Measurements from ENCODE around the gene ZDHHC5. TPM values are rescaled to one million over a fixed set of nuclear protein-coding genes. Genes with fewer than 3 reads are reported as not detected.

ZDHHC5 gene
- total and polyA plus RNA-seq, 12 donors, result 22.3 to 56.5 (median 39.9) TPM

GRCh38 chr11:57620467-57620866, 47.4 kb upstream of the ZDHHC5 start:
- H3K36me3 ChIP-seq, result peaks cover 0 to 26% (median 0%) of the 10 kb centered on the region in 9 donors
- no peak overlapping the region for H3K27ac ChIP-seq
- no peak overlapping the region for H3K4me3 ChIP-seq
- no peaks in the 10 kb centered on the region for H3K27me3 ChIP-seq
- TF ChIP-seq, protein P1, sequence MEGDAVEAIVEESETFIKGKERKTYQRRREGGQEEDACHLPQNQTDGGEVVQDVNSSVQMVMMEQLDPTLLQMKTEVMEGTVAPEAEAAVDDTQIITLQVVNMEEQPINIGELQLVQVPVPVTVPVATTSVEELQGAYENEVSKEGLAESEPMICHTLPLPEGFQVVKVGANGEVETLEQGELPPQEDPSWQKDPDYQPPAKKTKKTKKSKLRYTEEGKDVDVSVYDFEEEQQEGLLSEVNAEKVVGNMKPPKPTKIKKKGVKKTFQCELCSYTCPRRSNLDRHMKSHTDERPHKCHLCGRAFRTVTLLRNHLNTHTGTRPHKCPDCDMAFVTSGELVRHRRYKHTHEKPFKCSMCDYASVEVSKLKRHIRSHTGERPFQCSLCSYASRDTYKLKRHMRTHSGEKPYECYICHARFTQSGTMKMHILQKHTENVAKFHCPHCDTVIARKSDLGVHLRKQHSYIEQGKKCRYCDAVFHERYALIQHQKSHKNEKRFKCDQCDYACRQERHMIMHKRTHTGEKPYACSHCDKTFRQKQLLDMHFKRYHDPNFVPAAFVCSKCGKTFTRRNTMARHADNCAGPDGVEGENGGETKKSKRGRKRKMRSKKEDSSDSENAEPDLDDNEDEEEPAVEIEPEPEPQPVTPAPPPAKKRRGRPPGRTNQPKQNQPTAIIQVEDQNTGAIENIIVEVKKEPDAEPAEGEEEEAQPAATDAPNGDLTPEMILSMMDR (IDR thresholded peaks at IDR 0.05), result no peak
- ATAC-seq (no peak), DNase-seq (no peak)
- H3K4me1 ChIP-seq, result no peaks in the 10 kb centered on the region
- intact Hi-C loops (cut with DNase I), result no loop called here
- H3K9me3 ChIP-seq, result peaks cover 0 to 18% (median 7%) of the 10 kb centered on the region in 11 donors

DNA sequence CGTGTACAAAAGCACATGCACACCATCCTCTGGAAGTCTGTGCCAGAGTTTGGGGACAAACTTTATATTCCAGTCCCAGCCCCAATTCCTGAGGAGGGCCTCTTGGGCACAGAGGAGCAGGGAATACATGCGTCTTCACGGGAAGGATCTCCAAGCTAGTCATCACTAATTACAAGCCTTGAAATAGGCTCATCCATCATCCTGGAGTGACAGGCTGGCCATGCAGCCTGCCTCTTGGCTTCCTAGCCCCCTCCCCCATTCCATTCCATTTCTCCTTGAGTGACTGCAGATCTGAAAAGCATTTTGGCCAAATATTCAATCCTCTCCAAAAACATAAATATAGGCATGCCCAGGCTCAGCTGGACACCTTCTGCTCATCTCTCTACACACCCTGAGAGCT, 45.7 kb upstream of the ZDHHC5 start:
- Histone ChIP-seq H3K9me3 (peaks cover 0 to 18% (median 7%) of the 10 kb centered on the region in 11 donors), H3K4me1 (no peaks in the 10 kb centered on the region), H3K36me3 (peaks cover 0 to 14% (median 0%) of the 10 kb centered on the region in 9 donors), H3K27me3 (no peaks in the 10 kb centered on the region), H3K4me3 (no peak overlapping the region), H3K27ac (no peak overlapping the region)
- intact Hi-C loops (cut with DNase I), result no loop called here
- WGBS, 2 donors, result 51 to 55% methylated on average over 3 of the region's 3 CpGs
- ATAC-seq (no peak), DNase-seq (no peak)
- TF ChIP-seq, protein P1 (IDR thresholded peaks at IDR 0.05), result no peak

- ATAC-seq (no peak), DNase-seq (no peak)
- no peak overlapping the region for H3K27ac ChIP-seq
- H3K27me3 ChIP-seq, result no peaks in the 10 kb centered on the region
- H3K9me3 ChIP-seq, result peaks cover 0 to 6% (median under 1%) of the 10 kb centered on the region in 11 donors
- intact Hi-C loops (cut with DNase I), result no loop called here
- WGBS, 2 donors, result 95 to 97% methylated on average over 2 of the region's 2 CpGs
- H3K36me3 ChIP-seq, result peaks cover 0 to 9% (median 0%) of the 10 kb centered on the region in 9 donors
- no peaks in the 10 kb centered on the region for H3K4me1 ChIP-seq
- TF ChIP-seq, protein P1 (IDR thresholded peaks at IDR 0.05), result no peak
- H3K4me3 ChIP-seq, result no peak overlapping the region
These were observed 43.0 kb upstream of the ZDHHC5 start for GRCh38 chr11:57624864-57625263.

- intact Hi-C loops (cut with DNase I), result no loop called here
- DNase-seq (no peak), ATAC-seq (no peak)
- Histone ChIP-seq H3K27me3 (peaks cover 0 to 7% (median 0%) of the 10 kb centered on the region in 7 donors), H3K36me3 (no peaks in the 10 kb centered on the region), H3K4me3 (no peak overlapping the region), H3K27ac (no peak overlapping the region), H3K4me1 (no peaks in the 10 kb centered on the region), H3K9me3 (no peaks in the 10 kb centered on the region)
- 81 to 94% methylated on average over 1 of the region's 1 CpG for WGBS, 2 donors
- TF ChIP-seq, protein P1 (IDR thresholded peaks at IDR 0.05), result no peak
These were observed 41.0 kb upstream of the ZDHHC5 start for GRCh38 chr11:57626895-57627294.
